HCT116 (cell line): ENCODE data around the gene APOH. TPM values are rescaled to one million over a fixed set of nuclear protein-coding genes. Genes with fewer than 3 reads are reported as not detected.
A peak's percentile ranks its signal among the peaks of the same experiment; 100 is the strongest.

Source experiments
- ATAC-seq: fragments of 200-7000 bp; cut with Tn5 transposase; 2 replicates; pipeline ENCODE4 v1.9.1; 2020; ENCODE audit warnings: mild to moderate bottlenecking, moderate library complexity
- BruUV-seq: library from RNA; stranded (reverse); fragments of 400-500 nt; replicated peaks from 2 replicates; lab custom pipeline; 2021; lab: Mats Ljungman, UMichigan
- CTCF ChIA-PET: fragments of 300-600 bp; sonication (Branson Sonifier 250); formaldehyde crosslinking; loops from one replicate; lab custom pipeline; 2021; ENCODE audit warnings: antibody characterized with exemption; lab: Charles Lee
- POLR2A ChIA-PET: fragments of 300-600, 350-600 bp; sonication (Branson Sonifier 250); formaldehyde crosslinking; loops from one replicate; lab custom pipeline; 2021; ENCODE audit warnings: antibody characterized with exemption; lab: Charles Lee
- RAD21 ChIA-PET, 2 experiments: fragments of 300-600 bp; sonication (Branson Sonifier 250); formaldehyde crosslinking; loops; one replicate each; lab custom pipeline; 2023; ENCODE audit warnings: low total read pairs in 2 of 2; ENCODE audit not compliant: uncharacterized antibody in 2 of 2, unreplicated experiment in 2 of 2, low non-redundant PET in 1 of 2; lab: Charles Lee
- DNase-seq: peaks from one replicate; pipeline ENCODE4 v3.0.0-alpha.2; 2010; ENCODE audit warnings: low read depth, low spot score
- H2AFZ ChIP-seq: fragments of 200-600 bp; shearing (Covaris generic), sonication (generic); 2 replicates; pipeline ENCODE4 v1.6.1; 2017; ENCODE audit warnings: low read depth, mixed run types, mixed read lengths, antibody characterized with exemption, low read length; ENCODE audit not compliant: poor library complexity, severe bottlenecking
- H3K27ac ChIP-seq: 2 replicates; pipeline ENCODE4 v1.5.1; 2012; ENCODE audit warnings: low read depth, low read length
- H3K27me3 ChIP-seq: fragments of 200-600 bp; sonication (generic); 2 replicates; pipeline ENCODE4 v1.6.1; 2016; ENCODE audit warnings: mixed run types, low read length, mixed read lengths; ENCODE audit not compliant: insufficient read depth
- H3K36me3 ChIP-seq, 2 experiments: fragments of 200-500 bp in 1 of 2; fragments of 200-600 bp in 1 of 2; sonication (Bioruptor generic) in 1 of 2; sonication (generic) in 1 of 2; 2 replicates each; pipeline versions ENCODE4 v1.5.1 to v1.6.1; 2014 to 2016; ENCODE audit warnings: low read length in 2 of 2, inconsistent platforms in 1 of 2, mixed read lengths in 1 of 2, mixed run types in 1 of 2; ENCODE audit not compliant: insufficient read depth in 2 of 2, control insufficient read depth in 1 of 2
- H3K4me1 ChIP-seq, 2 experiments: fragments of 200-600 bp in 1 of 2; sonication (generic) in 1 of 2; 2 replicates each; pipeline versions ENCODE4 v1.5.1 to v1.6.1; 2012 to 2017; ENCODE audit warnings: low read length in 2 of 2, inconsistent platforms in 1 of 2, mild to moderate bottlenecking in 1 of 2, mixed read lengths in 1 of 2, mixed run types in 1 of 2, moderate library complexity in 1 of 2; ENCODE audit not compliant: insufficient read depth in 2 of 2, control insufficient read depth in 1 of 2
- H3K4me2 ChIP-seq: fragments of 200-600 bp; sonication (generic); 2 replicates; pipeline ENCODE4 v1.6.1; 2017; ENCODE audit warnings: mixed run types, low read length, mixed read lengths
- H3K4me3 ChIP-seq, 2 experiments: fragments of 200-600 bp in 1 of 2; sonication (generic) in 1 of 2; replicated peaks in 1 of 2; 2 replicates each; pipeline ENCODE4 v1.5.1; 2011 to 2016; ENCODE audit warnings: low read length in 2 of 2, control low read depth in 1 of 2, low read depth in 1 of 2, mild to moderate bottlenecking in 1 of 2, mixed read lengths in 1 of 2, mixed run types in 1 of 2
- H3K79me2 ChIP-seq: fragments of 200-600 bp; sonication (generic); 2 replicates; pipeline ENCODE4 v1.6.1; 2017; ENCODE audit warnings: mild to moderate bottlenecking, mixed run types, low read length, moderate library complexity, mixed read lengths; ENCODE audit not compliant: insufficient read depth
- H3K9ac ChIP-seq: fragments of 200-600 bp; sonication (generic); 2 replicates; pipeline ENCODE4 v1.6.1; 2016; ENCODE audit warnings: low read length, mixed read lengths
- H3K9me2 ChIP-seq: fragments of 200-600 bp; sonication (generic), shearing (Covaris generic); 2 replicates; pipeline ENCODE4 v1.6.1; 2017; ENCODE audit warnings: mixed run types, mild to moderate bottlenecking, moderate library complexity; ENCODE audit not compliant: insufficient read depth
- H3K9me3 ChIP-seq, 2 experiments: fragments of 200-500 bp in 1 of 2; fragments of 200-600 bp in 1 of 2; sonication (Bioruptor generic) in 1 of 2; sonication (generic) in 1 of 2; 2 replicates each; pipeline ENCODE4 v1.6.1; 2014 to 2017; ENCODE audit warnings: low read length in 2 of 2, mixed read lengths in 2 of 2, inconsistent platforms in 1 of 2, low read depth in 1 of 2, mild to moderate bottlenecking in 1 of 2, mixed run types in 1 of 2, moderate library complexity in 1 of 2; ENCODE audit not compliant: control insufficient read depth in 1 of 2, insufficient read depth in 1 of 2
- H4K20me1 ChIP-seq: fragments of 200-600 bp; sonication (generic), shearing (Covaris generic); 2 replicates; pipeline ENCODE4 v1.6.1; 2017; ENCODE audit warnings: mixed run types, mild to moderate bottlenecking, moderate library complexity; ENCODE audit not compliant: insufficient read depth
- CBX3 ChIP-seq: IDR thresholded peaks from 2 replicates; pipeline ENCODE4 v1.6.1; 2012; ENCODE audit warnings: low read depth
- CEBPB ChIP-seq: IDR thresholded peaks from 2 replicates; pipeline ENCODE4 v1.6.1; 2012; ENCODE audit warnings: low read depth
- EGR1 ChIP-seq: IDR thresholded peaks from 2 replicates; pipeline ENCODE4 v1.6.1; 2012; ENCODE audit warnings: low read depth
- ELF1 ChIP-seq: IDR thresholded peaks from 2 replicates; pipeline ENCODE4 v1.6.1; 2012; ENCODE audit warnings: low read depth, borderline replicate concordance
- EZH2 ChIP-seq: fragments of 200-600 bp; sonication (generic); IDR thresholded peaks from 2 replicates; pipeline ENCODE4 v1.6.1; 2017; ENCODE audit warnings: antibody characterized with exemption, mixed run types
- FOSL1 ChIP-seq: IDR thresholded peaks from 2 replicates; pipeline ENCODE4 v1.6.1; 2012; ENCODE audit warnings: low read depth
- JUND ChIP-seq: IDR thresholded peaks from 2 replicates; pipeline ENCODE4 v1.6.1; 2012
- POLR2A ChIP-seq: IDR thresholded peaks from 2 replicates; pipeline ENCODE4 v1.7.0; 2011; ENCODE audit warnings: borderline replicate concordance; ENCODE audit not compliant: insufficient read depth, insufficient read length; ENCODE audit errors: extremely low read depth
- POLR2AphosphoS5 ChIP-seq: IDR thresholded peaks from 2 replicates; pipeline ENCODE4 v1.6.1; 2011; ENCODE audit warnings: mild to moderate bottlenecking, low read depth, low read length, moderate library complexity
- RAD21 ChIP-seq: IDR thresholded peaks from 2 replicates; pipeline ENCODE4 v1.6.1; 2012; ENCODE audit warnings: low read depth, mild to moderate bottlenecking
- SIN3A ChIP-seq: IDR thresholded peaks from 2 replicates; pipeline ENCODE4 v1.6.1; 2012; ENCODE audit warnings: low read depth
- SP1 ChIP-seq: IDR thresholded peaks from 2 replicates; pipeline ENCODE4 v1.6.1; 2012; ENCODE audit warnings: low read depth
- SRF ChIP-seq: IDR thresholded peaks from 2 replicates; pipeline ENCODE4 v1.6.1; 2012; ENCODE audit warnings: low read depth
- TCF7L2 ChIP-seq: IDR thresholded peaks from 2 replicates; pipeline ENCODE4 v1.7.0; 2011; ENCODE audit warnings: borderline replicate concordance, inconsistent platforms; ENCODE audit not compliant: insufficient read depth, insufficient read length; ENCODE audit errors: extremely low read depth
- ZNF274 ChIP-seq: fragments of 200-500 bp; sonication (Bioruptor generic); IDR thresholded peaks from 2 replicates; pipeline ENCODE4 v1.6.1; 2014; ENCODE audit warnings: mild to moderate bottlenecking, low read depth, low read length, inconsistent platforms
- intact Hi-C: fragments of 100-400 bp; cut with micrococcal nuclease; formaldehyde crosslinking; loops from 2 replicates; pipeline ENCODE4 v1.10.0; 2022
- total RNA-seq: library from RNA; stranded (reverse); gene quantifications from one replicate; pipeline ENCODE4 v1.2.1, GENCODE V29; 2021; ENCODE audit not compliant: unreplicated experiment
- TF ChIP-seq, protein P1 (sequence below): IDR thresholded peaks from 2 replicates; pipeline ENCODE4 v1.6.1; 2011; ENCODE audit warnings: mild to moderate bottlenecking, low read length, moderate library complexity; ENCODE audit not compliant: insufficient replicate concordance; ENCODE audit errors: extremely low read depth
- TF ChIP-seq, protein P2 (sequence below): IDR thresholded peaks from 2 replicates; pipeline ENCODE4 v1.6.1; 2012; ENCODE audit warnings: low read depth
- TF ChIP-seq, protein P3 (sequence below), 3 experiments: fragments of 200-600 bp in 1 of 3; sonication (generic) in 1 of 3; IDR thresholded peaks in 2 of 3; conservative IDR thresholded peaks in 1 of 3; 2 replicates each; pipeline ENCODE4 v1.5.1; 2012 to 2017; ENCODE audit warnings: low read depth in 2 of 3, low read length in 2 of 3, antibody characterized with exemption in 1 of 3, borderline replicate concordance in 1 of 3, control low read depth in 1 of 3, mild to moderate bottlenecking in 1 of 3, mixed read lengths in 1 of 3, mixed run types in 1 of 3, moderate library complexity in 1 of 3; ENCODE audit not compliant: insufficient read depth in 1 of 3
- TF ChIP-seq, protein P4 (sequence below): IDR thresholded peaks from 2 replicates; pipeline ENCODE4 v1.6.1; 2012
- TF ChIP-seq, protein P5 (sequence below): IDR thresholded peaks from 2 replicates; pipeline ENCODE4 v1.6.1; 2012

Gene APOH
- total RNA-seq, 1 experiment from 2014 or later: 1.7 TPM

DNA sequence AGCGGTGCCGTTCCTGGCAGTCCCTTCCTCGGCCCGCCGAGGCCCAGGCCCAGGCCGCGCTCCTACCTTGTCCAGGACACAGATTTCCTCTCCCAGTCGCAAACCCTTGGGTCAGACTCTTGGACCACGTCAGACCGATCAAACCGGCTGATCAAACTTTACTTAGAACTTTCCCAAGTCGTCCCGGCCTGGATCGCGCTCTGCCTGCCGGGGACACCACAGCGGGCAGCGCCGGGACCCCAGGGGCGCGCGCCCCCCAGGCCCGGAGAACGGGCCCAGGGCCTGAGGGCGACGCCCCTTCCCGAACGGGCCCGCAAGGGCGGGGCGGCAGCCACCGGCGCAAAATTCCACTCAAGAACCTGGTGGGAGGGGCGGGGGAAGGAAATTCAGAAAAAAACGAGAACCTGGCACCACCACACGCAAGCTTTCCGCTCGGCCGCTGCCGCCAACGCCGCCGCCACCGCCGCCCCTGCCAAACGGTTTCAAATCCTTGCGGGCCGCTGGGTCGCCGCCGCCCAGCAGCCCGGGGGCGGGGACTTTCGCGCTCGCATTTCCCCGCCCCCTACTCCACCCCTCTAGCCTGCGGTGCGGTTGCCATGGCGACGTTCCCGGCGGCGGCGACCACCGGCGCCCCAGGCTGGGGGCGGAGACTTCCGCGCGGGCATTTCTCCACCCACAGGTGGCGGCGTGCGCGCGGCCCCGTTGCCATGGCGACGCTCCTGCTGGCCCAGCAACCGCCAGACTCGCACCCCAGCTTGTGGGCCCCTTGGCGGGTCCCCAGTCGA, 37.4 kb downstream of the APOH start, which contains the start of gene CEP112:
Gene CEP112 (minus strand): TSS at position 541 of the 785 bp plus-strand sequence.
- no TSS peak for BruUV-seq
- TF ChIP-seq FOSL1: no peak
- peak; percentile 42 for TF ChIP-seq TCF7L2
- TF ChIP-seq, protein P1, sequence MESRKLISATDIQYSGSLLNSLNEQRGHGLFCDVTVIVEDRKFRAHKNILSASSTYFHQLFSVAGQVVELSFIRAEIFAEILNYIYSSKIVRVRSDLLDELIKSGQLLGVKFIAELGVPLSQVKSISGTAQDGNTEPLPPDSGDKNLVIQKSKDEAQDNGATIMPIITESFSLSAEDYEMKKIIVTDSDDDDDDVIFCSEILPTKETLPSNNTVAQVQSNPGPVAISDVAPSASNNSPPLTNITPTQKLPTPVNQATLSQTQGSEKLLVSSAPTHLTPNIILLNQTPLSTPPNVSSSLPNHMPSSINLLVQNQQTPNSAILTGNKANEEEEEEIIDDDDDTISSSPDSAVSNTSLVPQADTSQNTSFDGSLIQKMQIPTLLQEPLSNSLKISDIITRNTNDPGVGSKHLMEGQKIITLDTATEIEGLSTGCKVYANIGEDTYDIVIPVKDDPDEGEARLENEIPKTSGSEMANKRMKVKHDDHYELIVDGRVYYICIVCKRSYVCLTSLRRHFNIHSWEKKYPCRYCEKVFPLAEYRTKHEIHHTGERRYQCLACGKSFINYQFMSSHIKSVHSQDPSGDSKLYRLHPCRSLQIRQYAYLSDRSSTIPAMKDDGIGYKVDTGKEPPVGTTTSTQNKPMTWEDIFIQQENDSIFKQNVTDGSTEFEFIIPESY: no peak
- TF ChIP-seq, protein P2, sequence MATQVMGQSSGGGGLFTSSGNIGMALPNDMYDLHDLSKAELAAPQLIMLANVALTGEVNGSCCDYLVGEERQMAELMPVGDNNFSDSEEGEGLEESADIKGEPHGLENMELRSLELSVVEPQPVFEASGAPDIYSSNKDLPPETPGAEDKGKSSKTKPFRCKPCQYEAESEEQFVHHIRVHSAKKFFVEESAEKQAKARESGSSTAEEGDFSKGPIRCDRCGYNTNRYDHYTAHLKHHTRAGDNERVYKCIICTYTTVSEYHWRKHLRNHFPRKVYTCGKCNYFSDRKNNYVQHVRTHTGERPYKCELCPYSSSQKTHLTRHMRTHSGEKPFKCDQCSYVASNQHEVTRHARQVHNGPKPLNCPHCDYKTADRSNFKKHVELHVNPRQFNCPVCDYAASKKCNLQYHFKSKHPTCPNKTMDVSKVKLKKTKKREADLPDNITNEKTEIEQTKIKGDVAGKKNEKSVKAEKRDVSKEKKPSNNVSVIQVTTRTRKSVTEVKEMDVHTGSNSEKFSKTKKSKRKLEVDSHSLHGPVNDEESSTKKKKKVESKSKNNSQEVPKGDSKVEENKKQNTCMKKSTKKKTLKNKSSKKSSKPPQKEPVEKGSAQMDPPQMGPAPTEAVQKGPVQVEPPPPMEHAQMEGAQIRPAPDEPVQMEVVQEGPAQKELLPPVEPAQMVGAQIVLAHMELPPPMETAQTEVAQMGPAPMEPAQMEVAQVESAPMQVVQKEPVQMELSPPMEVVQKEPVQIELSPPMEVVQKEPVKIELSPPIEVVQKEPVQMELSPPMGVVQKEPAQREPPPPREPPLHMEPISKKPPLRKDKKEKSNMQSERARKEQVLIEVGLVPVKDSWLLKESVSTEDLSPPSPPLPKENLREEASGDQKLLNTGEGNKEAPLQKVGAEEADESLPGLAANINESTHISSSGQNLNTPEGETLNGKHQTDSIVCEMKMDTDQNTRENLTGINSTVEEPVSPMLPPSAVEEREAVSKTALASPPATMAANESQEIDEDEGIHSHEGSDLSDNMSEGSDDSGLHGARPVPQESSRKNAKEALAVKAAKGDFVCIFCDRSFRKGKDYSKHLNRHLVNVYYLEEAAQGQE: no peak
- TF ChIP-seq EGR1: peak; percentile 64; the same call in 1 of the 2 replicates
- no peak for TF ChIP-seq CBX3
- TF ChIP-seq JUND: no peak
- TF ChIP-seq POLR2AphosphoS5: peak; percentile 64
- no peak for TF ChIP-seq ZNF274
- TF ChIP-seq CEBPB: no peak
- TF ChIP-seq, protein P3, sequence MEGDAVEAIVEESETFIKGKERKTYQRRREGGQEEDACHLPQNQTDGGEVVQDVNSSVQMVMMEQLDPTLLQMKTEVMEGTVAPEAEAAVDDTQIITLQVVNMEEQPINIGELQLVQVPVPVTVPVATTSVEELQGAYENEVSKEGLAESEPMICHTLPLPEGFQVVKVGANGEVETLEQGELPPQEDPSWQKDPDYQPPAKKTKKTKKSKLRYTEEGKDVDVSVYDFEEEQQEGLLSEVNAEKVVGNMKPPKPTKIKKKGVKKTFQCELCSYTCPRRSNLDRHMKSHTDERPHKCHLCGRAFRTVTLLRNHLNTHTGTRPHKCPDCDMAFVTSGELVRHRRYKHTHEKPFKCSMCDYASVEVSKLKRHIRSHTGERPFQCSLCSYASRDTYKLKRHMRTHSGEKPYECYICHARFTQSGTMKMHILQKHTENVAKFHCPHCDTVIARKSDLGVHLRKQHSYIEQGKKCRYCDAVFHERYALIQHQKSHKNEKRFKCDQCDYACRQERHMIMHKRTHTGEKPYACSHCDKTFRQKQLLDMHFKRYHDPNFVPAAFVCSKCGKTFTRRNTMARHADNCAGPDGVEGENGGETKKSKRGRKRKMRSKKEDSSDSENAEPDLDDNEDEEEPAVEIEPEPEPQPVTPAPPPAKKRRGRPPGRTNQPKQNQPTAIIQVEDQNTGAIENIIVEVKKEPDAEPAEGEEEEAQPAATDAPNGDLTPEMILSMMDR (IDR thresholded peaks at IDR 0.05 in 2 of 3, conservative IDR thresholded peaks at IDR 0.05 in 1 of 3; ENCODE audit: borderline replicate concordance in 1 of 3, insufficient read depth in 1 of 3, low read depth in 2 of 3, low read length in 2 of 3): no peak
- TF ChIP-seq, protein P4, sequence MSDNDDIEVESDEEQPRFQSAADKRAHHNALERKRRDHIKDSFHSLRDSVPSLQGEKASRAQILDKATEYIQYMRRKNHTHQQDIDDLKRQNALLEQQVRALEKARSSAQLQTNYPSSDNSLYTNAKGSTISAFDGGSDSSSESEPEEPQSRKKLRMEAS: peak; percentile 38; the same call in 1 of the 2 replicates
- TF ChIP-seq, protein P5, sequence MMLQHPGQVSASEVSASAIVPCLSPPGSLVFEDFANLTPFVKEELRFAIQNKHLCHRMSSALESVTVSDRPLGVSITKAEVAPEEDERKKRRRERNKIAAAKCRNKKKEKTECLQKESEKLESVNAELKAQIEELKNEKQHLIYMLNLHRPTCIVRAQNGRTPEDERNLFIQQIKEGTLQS: no peak
- no peak for TF ChIP-seq POLR2A
- TF ChIP-seq EZH2: no peak
- no peak for TF ChIP-seq RAD21
- TF ChIP-seq SIN3A: no peak; the same call in 1 of the 2 replicates
- no peak for TF ChIP-seq SP1
- no peak for TF ChIP-seq SRF
- TF ChIP-seq ELF1: no peak

More for the DNA sequence above, 37.4 kb downstream of the APOH start, which contains the start of gene CEP112:
- Histone ChIP-seq H3K9ac (peak within 1 kb of the TSS; percentile 78), H3K4me2 (peak within 1 kb of the TSS; percentile 90), H3K27ac (peak within 1 kb of the TSS; percentile 64), H3K27me3 (no peaks in the 10 kb centered on the region), H3K4me1 (peaks cover 9 to 18% of the 10 kb centered on the region in 2 experiments; a peak in 3 of 4 replicates), H3K4me3 (peak within 1 kb of the TSS; percentile 65 to 91), H3K9me3 (no peaks in the 10 kb centered on the region), H3K9me2 (no peaks in the 10 kb centered on the region), H3K36me3 (no peaks in the 10 kb centered on the region), H3K79me2 (no peaks in the 10 kb centered on the region), H4K20me1 (no peaks in the 10 kb centered on the region), H2AFZ (peak within 1 kb of the TSS; percentile 100)
- ChIA-PET POLR2A (interaction anchor here (0.9 to 1.3 kb wide), 2 partner anchors 9 to 10 kb away, joined by 3 read pairs; no protein-coding TSS in a partner anchor), CTCF (no interaction called here), RAD21 (no interaction called here)
- intact Hi-C loops: no loop called here
- DNase-seq (peak; percentile 69), ATAC-seq (peak; percentile 89)
